Hepatocyte (in vitro differentiated cells): Measurements from ENCODE around the gene DENND1A.

Experiments
- CTCF ChIP-seq: fragments of 200-600 bp; sonication (generic); IDR thresholded peaks from 2 replicates; pipeline ENCODE4 v1.5.1; 2016; ENCODE audit warnings: antibody characterized with exemption, mild to moderate bottlenecking; ENCODE audit not compliant: poor library complexity
- EZH2 ChIP-seq: fragments of 200-600 bp; sonication (generic); IDR thresholded peaks from 2 replicates; pipeline ENCODE4 v1.6.1; 2016; ENCODE audit warnings: antibody characterized with exemption, mild to moderate bottlenecking, borderline replicate concordance

DNA sequence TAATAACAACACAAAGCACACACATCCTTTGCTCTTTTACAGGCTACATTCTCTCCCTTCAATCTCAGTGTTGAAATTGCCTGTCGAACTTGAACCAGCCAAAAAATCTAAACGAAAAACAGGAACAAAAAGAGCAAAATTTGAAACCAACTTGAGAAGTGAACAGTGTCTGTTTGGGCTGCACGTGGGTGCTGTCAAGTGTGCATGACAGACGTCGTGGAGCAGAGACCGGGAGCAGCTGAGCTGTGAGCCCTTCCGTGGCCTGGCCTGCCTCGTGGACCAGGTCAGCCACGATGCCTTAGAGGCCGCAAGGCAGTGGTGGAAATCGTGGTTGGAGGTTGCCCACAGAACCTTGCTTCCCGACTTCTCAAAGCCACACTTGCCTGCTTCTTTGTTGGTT is 34.8 kb upstream of the DENND1A start:
- TF ChIP-seq CTCF (no peak), EZH2 (no peak)
